Caco-2 (cell line): Measurements from ENCODE around the gene RERE. TPM values are rescaled to one million over a fixed set of nuclear protein-coding genes. Genes with fewer than 3 reads are reported as not detected.

ENCODE experiments used
- BruUV-seq: library from RNA; stranded (reverse); fragments of 400-500 nt; replicated peaks from 2 replicates; lab custom pipeline; 2021; lab: Mats Ljungman, UMichigan
- CTCF ChIA-PET: fragments of 300-600 bp; sonication (Branson Sonifier 250); formaldehyde crosslinking; loops from one replicate; lab custom pipeline; 2022; ENCODE audit warnings: antibody characterized with exemption; lab: Charles Lee
- POLR2A ChIA-PET: fragments of 300-600 bp; sonication (Branson Sonifier 250); formaldehyde crosslinking; loops from one replicate; lab custom pipeline; 2022; ENCODE audit warnings: antibody characterized with exemption; lab: Charles Lee
- DNase-seq, 2 experiments: peaks; one replicate each; pipeline versions ENCODE4 v3.0.0 to v3.0.0-alpha.2; 2020 to 2022
- H3K27me3 ChIP-seq: replicated peaks from 2 replicates; pipeline ENCODE4 v1.6.0; 2011; ENCODE audit warnings: low read length; ENCODE audit not compliant: control insufficient read depth, insufficient read depth
- H3K36me3 ChIP-seq: 2 replicates; pipeline ENCODE4 v1.5.1; 2011; ENCODE audit warnings: low read length; ENCODE audit not compliant: control insufficient read depth, insufficient read depth
- H3K4me1 ChIP-seq: fragments of 250-450 bp; sonication (Bioruptor Pico); 2 replicates; pipeline ENCODE4 v1.5.1; 2020; ENCODE audit warnings: mild to moderate bottlenecking
- H3K4me3 ChIP-seq: 2 replicates; pipeline ENCODE4 v1.5.1; 2011; ENCODE audit warnings: low read depth, mild to moderate bottlenecking, control low read depth, low read length
- H3K9me3 ChIP-seq: fragments of 250-450 bp; sonication (Bioruptor Pico); 2 replicates; pipeline ENCODE4 v1.5.1; 2020; ENCODE audit warnings: mild to moderate bottlenecking, moderate library complexity
- H3K27ac Mint-ChIP-seq: one replicate; pipeline ENCODE4 v1.8.0; 2022; ENCODE audit warnings: mixed read lengths; ENCODE audit not compliant: unreplicated experiment
- H3K27me3 Mint-ChIP-seq: one replicate; pipeline ENCODE4 v1.8.0; 2022; ENCODE audit warnings: mixed read lengths; ENCODE audit not compliant: insufficient read depth, unreplicated experiment
- H3K36me3 Mint-ChIP-seq: one replicate; pipeline ENCODE4 v1.8.0; 2022; ENCODE audit warnings: mild to moderate bottlenecking, mixed read lengths; ENCODE audit not compliant: insufficient read depth, unreplicated experiment
- H3K4me1 Mint-ChIP-seq: one replicate; pipeline ENCODE4 v1.8.0; 2022; ENCODE audit warnings: low read depth, mixed read lengths; ENCODE audit not compliant: unreplicated experiment
- H3K4me3 Mint-ChIP-seq: one replicate; pipeline ENCODE4 v1.8.0; 2022; ENCODE audit warnings: mild to moderate bottlenecking, moderate library complexity, mixed read lengths; ENCODE audit not compliant: unreplicated experiment
- H3K9me3 Mint-ChIP-seq: one replicate; pipeline ENCODE4 v1.8.0; 2022; ENCODE audit warnings: mixed read lengths; ENCODE audit not compliant: unreplicated experiment
- CTCF ChIP-seq, 2 experiments: fragments of 200-600 bp in 1 of 2; IDR thresholded peaks; 1 replicate in 1 of 2; 2 replicates in 1 of 2; pipeline versions ENCODE4 v1.5.1 to v1.8.0; 2011 to 2022; ENCODE audit warnings: antibody characterized with exemption in 1 of 2, control low read depth in 1 of 2, inconsistent platforms in 1 of 2, low read depth in 1 of 2, low read length in 1 of 2, mild to moderate bottlenecking in 1 of 2, moderate library complexity in 1 of 2; ENCODE audit not compliant: insufficient read depth in 1 of 2, severe bottlenecking in 1 of 2, unreplicated experiment in 1 of 2
- intact Hi-C: fragments of 100-400 bp; cut with micrococcal nuclease; formaldehyde crosslinking; loops from one replicate; pipeline ENCODE4 v1.10.0; 2022; ENCODE audit not compliant: unreplicated experiment
- total RNA-seq: library from RNA; stranded (reverse); gene quantifications from 2 replicates; pipeline ENCODE4 v1.2.3, GENCODE V29; 2022

Gene RERE
- total RNA-seq, 1 experiment from 2014 or later: 85.2 TPM

DNA sequence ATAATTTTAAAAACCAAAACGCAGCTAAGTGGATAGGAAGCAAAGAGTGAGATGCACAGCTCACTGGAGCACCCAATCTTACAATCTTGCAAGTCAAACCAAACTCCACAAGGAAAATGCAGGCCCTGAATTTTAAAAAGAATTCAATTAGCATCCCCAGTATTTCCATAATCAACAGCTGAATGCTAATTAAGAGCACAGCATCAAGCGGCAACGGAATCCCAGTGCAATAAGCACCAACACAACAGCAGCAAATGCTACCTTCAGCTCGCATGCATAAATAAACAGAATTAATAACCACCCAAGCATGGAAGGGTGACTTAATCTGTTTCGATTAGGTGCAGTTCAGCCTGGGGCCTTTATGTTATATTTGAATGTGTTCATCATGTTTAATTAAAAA lies 356.7 kb downstream of the RERE start:
- DNase-seq: no peak
- no peaks in the 10 kb centered on the region for H3K27me3 ChIP-seq
- peaks cover 31% of the 10 kb centered on the region for H3K4me1 ChIP-seq
- ChIA-PET POLR2A (no interaction called here), CTCF (no interaction called here)
- no TSS peak for BruUV-seq
- no peaks in the 10 kb centered on the region for H3K9me3 ChIP-seq
- H3K4me3 Mint-ChIP-seq: no peak overlapping the region
- peaks cover 44% of the 10 kb centered on the region for H3K4me1 Mint-ChIP-seq
- H3K27ac Mint-ChIP-seq: no peak overlapping the region
- no peaks in the 10 kb centered on the region for H3K9me3 Mint-ChIP-seq
- H3K36me3 ChIP-seq: no peaks in the 10 kb centered on the region; the same call in 1 of the 2 replicates
- H3K27me3 Mint-ChIP-seq: no peaks in the 10 kb centered on the region
- TF ChIP-seq CTCF (IDR thresholded peaks at IDR 0.05; ENCODE audit: insufficient read depth in 1 of 2, low read depth in 1 of 2, low read length in 1 of 2, severe bottlenecking in 1 of 2, unreplicated experiment in 1 of 2): no peak
- no peak overlapping the region for H3K4me3 ChIP-seq
- intact Hi-C loops: no loop called here
- H3K36me3 Mint-ChIP-seq: peaks cover 25% of the 10 kb centered on the region

DNA sequence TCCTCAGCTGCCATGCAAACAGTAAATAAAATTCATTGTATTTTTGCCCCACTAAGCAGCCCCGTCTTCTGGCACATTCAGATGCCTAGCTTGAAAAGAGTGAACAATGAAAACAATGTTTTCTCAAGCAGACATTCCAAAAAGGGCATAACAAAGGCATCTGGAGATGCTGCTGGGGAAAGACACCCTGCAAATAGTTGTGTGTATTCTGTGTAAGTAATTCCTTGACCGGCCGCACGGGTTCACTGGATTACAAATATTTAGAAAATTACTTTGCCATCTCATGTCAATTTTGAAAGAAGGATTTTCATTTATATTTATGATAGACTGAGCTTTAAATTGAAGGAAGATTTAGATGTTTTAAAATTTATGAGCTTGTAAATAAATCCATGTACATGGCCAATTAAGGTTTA lies 357.3 kb downstream of the RERE start:
- H3K4me1 Mint-ChIP-seq: peaks cover 41% of the 10 kb centered on the region
- H3K27me3 Mint-ChIP-seq: no peaks in the 10 kb centered on the region
- CTCF ChIA-PET: no interaction called here
- H3K27me3 ChIP-seq: no peaks in the 10 kb centered on the region
- peaks cover 19% of the 10 kb centered on the region for H3K36me3 Mint-ChIP-seq
- DNase-seq: no peak
- POLR2A ChIA-PET: no interaction called here
- no peaks in the 10 kb centered on the region; the same call in 1 of the 2 replicates for H3K36me3 ChIP-seq
- no TSS peak for BruUV-seq
- no peak overlapping the region for H3K4me3 ChIP-seq
- no peak overlapping the region for H3K27ac Mint-ChIP-seq
- intact Hi-C loops: no loop called here
- H3K4me3 Mint-ChIP-seq: no peak overlapping the region
- peaks cover 27% of the 10 kb centered on the region for H3K4me1 ChIP-seq
- no peak for TF ChIP-seq CTCF (IDR thresholded peaks at IDR 0.05; ENCODE audit: insufficient read depth in 1 of 2, low read depth in 1 of 2, low read length in 1 of 2, severe bottlenecking in 1 of 2, unreplicated experiment in 1 of 2)
- no peaks in the 10 kb centered on the region for H3K9me3 Mint-ChIP-seq
- H3K9me3 ChIP-seq: no peaks in the 10 kb centered on the region

DNA sequence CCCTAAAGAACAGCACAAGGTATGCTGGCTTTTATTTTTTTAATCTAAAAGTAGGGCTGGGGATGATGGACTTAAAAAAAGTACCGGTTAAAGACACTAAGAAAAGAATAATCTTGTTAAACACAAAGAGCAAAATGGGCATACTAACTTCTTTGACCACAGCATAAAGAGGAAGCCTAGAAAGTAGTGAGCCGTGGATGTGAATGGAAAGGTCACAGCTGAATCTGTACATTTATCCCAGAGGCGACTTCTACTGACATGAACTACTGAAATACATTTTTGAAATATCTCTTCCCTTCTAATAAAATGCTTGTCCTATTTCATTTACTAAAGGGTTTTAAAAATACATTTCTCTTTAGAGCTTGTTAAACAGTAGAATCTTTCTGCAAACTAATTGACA lies 358.8 kb downstream of the RERE start:
- Histone ChIP-seq H3K9me3 (no peaks in the 10 kb centered on the region), H3K36me3 (no peaks in the 10 kb centered on the region; the same call in 1 of the 2 replicates), H3K4me1 (peaks cover 12% of the 10 kb centered on the region), H3K4me3 (no peak overlapping the region), H3K27me3 (no peaks in the 10 kb centered on the region)
- Mint-ChIP-seq H3K4me1 (peaks cover 27% of the 10 kb centered on the region), H3K9me3 (no peaks in the 10 kb centered on the region), H3K27ac (no peak overlapping the region), H3K36me3 (peaks cover 13% of the 10 kb centered on the region), H3K27me3 (no peaks in the 10 kb centered on the region), H3K4me3 (no peak overlapping the region)
- no peak for DNase-seq
- BruUV-seq: no TSS peak
- CTCF ChIA-PET: no interaction called here
- TF ChIP-seq CTCF (IDR thresholded peaks at IDR 0.05; ENCODE audit: insufficient read depth in 1 of 2, low read depth in 1 of 2, low read length in 1 of 2, severe bottlenecking in 1 of 2, unreplicated experiment in 1 of 2): no peak
- POLR2A ChIA-PET: no interaction called here
- intact Hi-C loops: no loop called here
